ENCODE results near the gene THEMIS2. TPM values are rescaled to one million over a fixed set of nuclear protein-coding genes. Genes with fewer than 3 reads are reported as not detected.

Gene THEMIS2
- polyA plus RNA-seq, 1 donor from 2014 or later = 0.26 TPM

DNA sequence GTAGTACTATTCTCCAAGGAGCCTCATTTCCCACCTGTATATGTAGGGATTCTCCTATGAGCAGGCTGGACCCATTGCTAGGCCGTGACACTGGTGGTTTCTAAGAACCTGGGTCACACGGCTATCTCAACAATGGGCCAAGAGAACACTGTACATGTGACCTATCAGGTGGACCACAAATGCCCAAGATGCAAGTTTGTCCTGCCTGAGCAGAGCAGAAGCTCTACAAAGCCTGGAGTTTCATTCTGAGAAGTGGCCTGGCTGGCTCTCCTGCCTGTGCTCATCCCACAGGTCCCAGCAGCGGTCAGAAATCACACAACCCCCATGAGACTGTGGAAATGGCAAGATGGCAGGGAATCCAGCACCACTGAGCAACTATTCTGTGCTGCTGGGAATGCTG is 17.2 kb downstream of the THEMIS2 start:
- Histone ChIP-seq H3K9ac (ENCODE audit: low read length) (no peak overlapping the region), H3K27me3 (ENCODE audit: insufficient read depth, low read depth, low read length) (no peaks in the 10 kb centered on the region), H3K4me2 (ENCODE audit: low read length) (no peak overlapping the region), H3K4me3 (ENCODE audit: low read length) (no peak overlapping the region), H3K9me3 (ENCODE audit: low read length) (no peaks in the 10 kb centered on the region), H3K36me3 (ENCODE audit: insufficient read depth, low read length) (no peaks in the 10 kb centered on the region), H2AFZ (ENCODE audit: low read depth, low read length) (no peak overlapping the region), H3K27ac (ENCODE audit: low read length) (no peak overlapping the region), H3F3A (ENCODE audit: insufficient read depth, low read length, poor library complexity, severe bottlenecking) (no peaks in the 10 kb centered on the region), H4K20me1 (ENCODE audit: insufficient read depth) (no peaks in the 10 kb centered on the region), H3K9me2 (ENCODE audit: insufficient read depth, low read length) (no peaks in the 10 kb centered on the region), H3K79me2 (replicated peaks; ENCODE audit: insufficient read depth, low read length) (no peaks in the 10 kb centered on the region)
- TF ChIP-seq MXI1 (conservative IDR thresholded peaks at IDR 0.05; ENCODE audit: poor library complexity, severe bottlenecking) = no peak
- TF ChIP-seq, protein P1, sequence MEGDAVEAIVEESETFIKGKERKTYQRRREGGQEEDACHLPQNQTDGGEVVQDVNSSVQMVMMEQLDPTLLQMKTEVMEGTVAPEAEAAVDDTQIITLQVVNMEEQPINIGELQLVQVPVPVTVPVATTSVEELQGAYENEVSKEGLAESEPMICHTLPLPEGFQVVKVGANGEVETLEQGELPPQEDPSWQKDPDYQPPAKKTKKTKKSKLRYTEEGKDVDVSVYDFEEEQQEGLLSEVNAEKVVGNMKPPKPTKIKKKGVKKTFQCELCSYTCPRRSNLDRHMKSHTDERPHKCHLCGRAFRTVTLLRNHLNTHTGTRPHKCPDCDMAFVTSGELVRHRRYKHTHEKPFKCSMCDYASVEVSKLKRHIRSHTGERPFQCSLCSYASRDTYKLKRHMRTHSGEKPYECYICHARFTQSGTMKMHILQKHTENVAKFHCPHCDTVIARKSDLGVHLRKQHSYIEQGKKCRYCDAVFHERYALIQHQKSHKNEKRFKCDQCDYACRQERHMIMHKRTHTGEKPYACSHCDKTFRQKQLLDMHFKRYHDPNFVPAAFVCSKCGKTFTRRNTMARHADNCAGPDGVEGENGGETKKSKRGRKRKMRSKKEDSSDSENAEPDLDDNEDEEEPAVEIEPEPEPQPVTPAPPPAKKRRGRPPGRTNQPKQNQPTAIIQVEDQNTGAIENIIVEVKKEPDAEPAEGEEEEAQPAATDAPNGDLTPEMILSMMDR (IDR thresholded peaks at IDR 0.05; ENCODE audit: poor library complexity, severe bottlenecking) = no peak

GRCh38 chr1:27891196-27891889 is 19.0 kb downstream of the THEMIS2 start:
- H3F3A ChIP-seq (ENCODE audit: insufficient read depth, low read length, poor library complexity, severe bottlenecking) = no peaks in the 10 kb centered on the region
- H3K4me3 ChIP-seq (ENCODE audit: low read length) = no peak overlapping the region
- H2AFZ ChIP-seq (ENCODE audit: low read depth, low read length) = no peak overlapping the region
- no peaks in the 10 kb centered on the region for H3K9me2 ChIP-seq (ENCODE audit: insufficient read depth, low read length)
- no peak overlapping the region for H3K27ac ChIP-seq (ENCODE audit: low read length)
- no peaks in the 10 kb centered on the region for H4K20me1 ChIP-seq (ENCODE audit: insufficient read depth)
- H3K36me3 ChIP-seq (ENCODE audit: insufficient read depth, low read length) = no peaks in the 10 kb centered on the region
- no peaks in the 10 kb centered on the region for H3K9me3 ChIP-seq (ENCODE audit: low read length)
- no peaks in the 10 kb centered on the region for H3K79me2 ChIP-seq (replicated peaks; ENCODE audit: insufficient read depth, low read length)
- no peak overlapping the region for H3K9ac ChIP-seq (ENCODE audit: low read length)
- H3K27me3 ChIP-seq (ENCODE audit: insufficient read depth, low read depth, low read length) = no peaks in the 10 kb centered on the region
- no peak overlapping the region for H3K4me2 ChIP-seq (ENCODE audit: low read length)
- TF ChIP-seq MXI1 (conservative IDR thresholded peaks at IDR 0.05; ENCODE audit: poor library complexity, severe bottlenecking) (no peak), TAF1 (IDR thresholded peaks at IDR 0.05; ENCODE audit: low read depth) (no peak), RAD21 (conservative IDR thresholded peaks at IDR 0.05) (no peak), SMC3 (conservative IDR thresholded peaks at IDR 0.05; ENCODE audit: poor library complexity) (no peak), EP300 (conservative IDR thresholded peaks at IDR 0.05; ENCODE audit: poor library complexity, severe bottlenecking) (no peak)
- TF ChIP-seq, protein P1 (IDR thresholded peaks at IDR 0.05; ENCODE audit: poor library complexity, severe bottlenecking) = no peak

DNA sequence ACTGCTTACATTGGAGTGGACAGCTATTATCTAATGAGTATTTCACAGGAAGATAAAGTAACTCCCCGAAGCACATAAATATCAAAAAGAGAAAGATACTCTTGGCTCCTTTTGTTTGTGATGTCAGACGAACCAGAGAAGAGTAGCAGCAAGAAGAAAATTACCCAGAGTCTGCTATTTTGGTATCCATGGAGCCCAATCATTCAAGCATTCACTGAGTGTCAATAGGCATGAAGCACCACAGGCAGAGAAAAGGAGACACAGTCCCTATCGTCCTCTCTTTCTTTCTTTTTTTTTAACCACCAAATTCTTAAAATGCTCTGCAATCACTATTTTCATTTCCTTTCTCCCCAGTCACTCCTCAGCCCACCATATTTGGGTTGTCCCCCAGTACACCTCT is 22.2 kb downstream of the THEMIS2 start:
- H3K27me3 ChIP-seq (ENCODE audit: insufficient read depth, low read depth, low read length) = no peaks in the 10 kb centered on the region
- no peaks in the 10 kb centered on the region for H3F3A ChIP-seq (ENCODE audit: insufficient read depth, low read length, poor library complexity, severe bottlenecking)
- H3K4me2 ChIP-seq (ENCODE audit: low read length) = no peak overlapping the region
- H3K9me3 ChIP-seq (ENCODE audit: low read length) = no peaks in the 10 kb centered on the region
- no peak for TF ChIP-seq SMC3 (conservative IDR thresholded peaks at IDR 0.05; ENCODE audit: poor library complexity)
- no peak for TF ChIP-seq RAD21 (conservative IDR thresholded peaks at IDR 0.05)
- no peak for TF ChIP-seq TAF1 (IDR thresholded peaks at IDR 0.05; ENCODE audit: low read depth)
- H3K79me2 ChIP-seq (replicated peaks; ENCODE audit: insufficient read depth, low read length) = no peaks in the 10 kb centered on the region
- no peak overlapping the region for H3K4me3 ChIP-seq (ENCODE audit: low read length)
- no peaks in the 10 kb centered on the region for H4K20me1 ChIP-seq (ENCODE audit: insufficient read depth)
- no peak overlapping the region for H3K9ac ChIP-seq (ENCODE audit: low read length)
- H2AFZ ChIP-seq (ENCODE audit: low read depth, low read length) = no peak overlapping the region
- no peak overlapping the region for H3K27ac ChIP-seq (ENCODE audit: low read length)
- no peaks in the 10 kb centered on the region for H3K9me2 ChIP-seq (ENCODE audit: insufficient read depth, low read length)
- H3K36me3 ChIP-seq (ENCODE audit: insufficient read depth, low read length) = no peaks in the 10 kb centered on the region

All from neural cell (in vitro differentiated cells).